Measurements from ENCODE around the gene APP.
A peak's percentile ranks its signal among the peaks of the same experiment; 100 is the strongest.

APP gene

DNA sequence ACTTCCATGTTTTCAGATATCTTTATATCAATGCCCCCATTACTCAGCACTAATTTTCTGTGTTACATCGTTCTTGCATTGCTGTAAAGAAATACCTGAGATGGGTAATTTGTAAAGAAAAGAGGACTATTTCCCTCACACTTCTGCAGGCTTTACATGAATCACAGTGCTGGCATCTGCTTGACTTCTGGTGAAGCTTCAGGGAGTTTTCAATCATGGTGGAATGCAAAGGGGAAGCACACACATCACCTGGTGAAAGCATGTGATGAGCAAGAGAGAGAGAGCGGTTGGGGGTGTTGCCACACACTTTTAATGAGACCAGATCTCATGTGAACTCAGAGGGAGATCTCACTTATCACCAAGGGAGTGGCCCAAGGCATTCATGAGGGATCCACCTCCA lies 14.9 kb upstream of the APP start:
- Histone ChIP-seq H3K9ac (no peak overlapping the region), H3K36me3 (no peaks in the 10 kb centered on the region), H3K27me3 (no peaks in the 10 kb centered on the region), H4K20me1 (no peaks in the 10 kb centered on the region), H3K27ac (no peak overlapping the region), H3K9me3 (no peaks in the 10 kb centered on the region), H3K4me2 (no peak overlapping the region), H3K4me3 (no peak overlapping the region), H3K4me1 (no peaks in the 10 kb centered on the region)
- no peak for TF ChIP-seq Cebpa-rat (IDR thresholded peaks at IDR 0.05)

DNA sequence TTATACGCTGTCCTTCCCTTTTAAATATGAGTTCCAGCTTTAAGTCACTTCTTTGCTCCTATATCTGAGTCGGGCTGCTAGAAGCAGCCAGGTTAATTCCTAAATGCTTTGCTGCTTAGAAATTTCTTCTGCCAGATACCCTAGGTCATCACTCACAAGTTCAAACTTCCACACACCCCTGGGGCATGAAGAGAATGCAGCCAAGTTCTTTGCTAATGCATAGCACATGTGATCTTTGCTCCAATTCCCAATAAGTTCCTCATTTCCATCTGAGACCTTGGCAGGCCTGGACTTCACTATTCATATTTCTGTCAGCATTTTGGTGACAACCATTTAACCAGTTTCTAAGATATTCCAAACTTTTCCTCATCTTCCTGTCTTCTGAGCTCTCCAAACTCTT lies 14.5 kb upstream of the APP start:
- TF ChIP-seq Cebpa-rat (IDR thresholded peaks at IDR 0.05), result no peak
- Histone ChIP-seq H3K9me3 (no peaks in the 10 kb centered on the region), H3K4me2 (no peak overlapping the region), H3K4me1 (no peaks in the 10 kb centered on the region), H3K4me3 (no peak overlapping the region), H3K9ac (no peak overlapping the region), H3K27me3 (no peaks in the 10 kb centered on the region), H4K20me1 (no peaks in the 10 kb centered on the region), H3K27ac (no peak overlapping the region), H3K36me3 (no peaks in the 10 kb centered on the region)

DNA sequence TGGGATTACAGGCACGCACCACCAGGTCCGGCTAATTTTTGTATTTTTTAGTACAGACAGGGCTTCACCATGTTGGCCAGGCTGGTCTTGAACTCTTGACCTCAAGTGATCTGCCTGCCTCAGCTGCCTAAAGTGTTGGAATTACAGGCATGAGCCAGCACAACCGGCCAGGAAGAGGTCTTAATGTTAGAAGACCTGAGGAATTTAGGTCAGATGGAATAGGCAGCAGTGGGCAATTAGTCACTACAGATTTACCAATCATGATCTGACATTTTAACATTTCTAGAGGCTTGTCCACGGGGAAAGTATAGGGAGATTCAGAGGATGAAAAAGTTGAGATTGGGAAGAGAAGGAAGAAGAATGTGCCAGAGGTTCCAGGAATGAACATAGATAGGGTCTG lies 8.9 kb upstream of the APP start:
- Histone ChIP-seq H3K27me3 (no peaks in the 10 kb centered on the region), H3K9ac (no peak overlapping the region), H3K27ac (no peak overlapping the region), H4K20me1 (no peaks in the 10 kb centered on the region), H3K4me1 (peaks cover 22% of the 10 kb centered on the region), H3K36me3 (no peaks in the 10 kb centered on the region), H3K4me3 (no peak overlapping the region), H3K9me3 (no peaks in the 10 kb centered on the region), H3K4me2 (no peak overlapping the region)
- no peak for TF ChIP-seq Cebpa-rat (IDR thresholded peaks at IDR 0.05)

DNA sequence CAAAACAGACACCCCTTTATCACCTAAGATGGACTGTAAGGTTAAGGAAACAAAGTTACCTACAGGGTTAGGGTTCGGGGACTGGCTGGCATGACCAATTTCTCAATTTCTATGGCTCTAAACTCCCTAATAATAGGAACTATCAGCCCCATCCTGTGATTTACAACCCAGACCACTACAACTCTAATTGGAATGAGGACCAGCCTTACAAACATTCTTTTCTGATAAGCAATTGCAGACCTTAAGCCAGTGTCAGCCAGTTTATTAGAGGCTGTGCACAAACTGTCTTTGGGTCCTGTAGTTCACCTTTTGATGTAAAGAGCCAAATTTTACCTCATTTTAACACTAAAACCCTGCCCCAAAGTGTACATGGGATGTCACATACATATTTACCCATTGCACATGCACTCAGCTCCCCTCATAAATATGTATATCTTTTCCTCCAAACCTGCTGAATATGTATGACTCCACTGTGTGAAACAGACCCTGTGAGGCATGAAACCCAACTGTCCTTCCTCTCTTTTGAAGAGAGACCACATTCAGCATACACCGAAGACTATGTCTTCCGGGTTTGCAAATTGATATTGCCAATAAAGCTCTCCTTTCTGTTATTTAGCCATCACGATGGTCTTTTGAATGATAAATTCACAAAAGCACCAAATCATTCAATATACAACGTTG lies 7.3 kb upstream of the APP start:
- no peaks in the 10 kb centered on the region for H3K9me3 ChIP-seq
- no peaks in the 10 kb centered on the region for H3K27me3 ChIP-seq
- no peak overlapping the region for H3K27ac ChIP-seq

DNA sequence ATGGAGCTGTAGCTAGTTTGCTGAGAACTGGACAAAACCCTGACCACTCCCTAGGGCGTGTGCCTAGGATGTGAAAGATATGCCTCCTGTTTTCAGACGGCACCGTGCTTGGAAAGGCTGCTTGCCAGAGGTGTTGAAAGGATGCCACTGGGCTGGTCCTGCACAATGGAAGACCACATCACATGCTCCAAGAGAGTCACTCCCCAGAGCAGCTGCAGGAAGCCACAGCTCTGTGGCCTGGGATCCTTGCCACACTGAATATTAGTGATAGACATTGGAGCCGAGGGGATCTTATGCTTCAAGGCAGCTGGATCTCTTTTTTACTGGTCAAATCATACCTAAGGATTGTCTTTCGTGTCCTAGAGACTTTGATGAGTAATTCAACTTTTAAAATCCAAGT lies 6.6 kb upstream of the APP start:
- no peak for TF ChIP-seq Cebpa-rat (IDR thresholded peaks at IDR 0.05)

More for the DNA sequence above, 7.3 kb upstream of the APP start:
- H4K20me1 ChIP-seq, result no peaks in the 10 kb centered on the region
- H3K4me1 ChIP-seq, result peaks cover 22% of the 10 kb centered on the region
- H3K36me3 ChIP-seq, result no peaks in the 10 kb centered on the region
- no peak for TF ChIP-seq Cebpa-rat (IDR thresholded peaks at IDR 0.05)
- no peak overlapping the region for H3K9ac ChIP-seq
- no peak overlapping the region for H3K4me3 ChIP-seq
- peak overlapping the region; percentile 47 for H3K4me2 ChIP-seq

DNA sequence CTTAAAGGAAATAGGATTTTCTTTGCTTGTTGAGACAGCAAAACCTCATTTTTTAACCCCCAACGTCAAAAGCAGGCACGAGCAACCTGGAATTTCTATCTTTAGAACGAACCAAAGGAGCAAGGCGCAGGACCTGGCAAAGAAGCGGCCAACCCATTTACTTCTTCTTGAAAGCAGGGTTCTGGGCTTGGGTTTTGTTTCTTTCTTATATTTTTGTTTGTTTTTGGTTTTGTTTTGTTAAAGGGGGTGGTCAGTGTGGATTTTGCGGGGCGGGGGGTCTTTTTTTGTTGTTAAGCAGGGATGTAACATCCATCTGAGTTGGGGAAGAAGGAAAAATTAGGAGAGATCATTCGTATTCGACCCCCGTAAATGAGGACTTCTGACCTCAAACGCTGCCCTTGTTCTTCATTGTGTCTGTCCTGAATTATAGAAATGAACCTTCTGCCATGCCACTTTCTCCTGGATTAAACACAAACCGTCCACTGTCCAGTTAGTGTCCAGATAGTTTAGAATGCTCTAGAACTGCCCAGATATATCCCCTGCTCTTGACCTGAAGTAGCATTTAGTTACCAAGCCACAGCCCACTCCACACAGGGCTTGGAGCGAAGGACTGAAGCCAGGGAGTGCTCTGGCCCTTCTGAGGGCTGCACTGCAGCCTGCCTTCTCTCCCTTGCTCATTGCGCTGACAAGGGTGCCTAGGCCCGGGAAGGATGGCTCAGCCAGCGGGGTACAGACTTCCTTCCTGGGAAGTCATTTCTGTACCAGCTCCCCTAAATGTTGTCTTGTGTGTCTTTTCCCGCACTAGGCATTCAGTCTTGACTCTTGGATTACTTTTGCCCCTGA lies 909 bp upstream of the APP start:
- H3K4me3 ChIP-seq, result peak overlapping the region; percentile 97
- H3K4me1 ChIP-seq, result peaks cover 27% of the 10 kb centered on the region
- H3K4me2 ChIP-seq, result peak overlapping the region; percentile 97
- H3K36me3 ChIP-seq, result no peaks in the 10 kb centered on the region
- H3K27me3 ChIP-seq, result no peaks in the 10 kb centered on the region
- H4K20me1 ChIP-seq, result peaks cover 25% of the 10 kb centered on the region
- no peaks in the 10 kb centered on the region for H3K9me3 ChIP-seq
- peak overlapping the region; percentile 96 for H3K9ac ChIP-seq
- TF ChIP-seq Cebpa-rat (IDR thresholded peaks at IDR 0.05), result no peak
- no peak overlapping the region for H3K27ac ChIP-seq

More for the DNA sequence above, 6.6 kb upstream of the APP start:
- Histone ChIP-seq H3K9me3 (no peaks in the 10 kb centered on the region), H3K36me3 (no peaks in the 10 kb centered on the region), H3K4me3 (no peak overlapping the region), H3K4me1 (peaks cover 22% of the 10 kb centered on the region), H3K27ac (no peak overlapping the region), H3K4me2 (peak overlapping the region; percentile 47), H4K20me1 (no peaks in the 10 kb centered on the region), H3K9ac (no peak overlapping the region), H3K27me3 (no peaks in the 10 kb centered on the region)

DNA sequence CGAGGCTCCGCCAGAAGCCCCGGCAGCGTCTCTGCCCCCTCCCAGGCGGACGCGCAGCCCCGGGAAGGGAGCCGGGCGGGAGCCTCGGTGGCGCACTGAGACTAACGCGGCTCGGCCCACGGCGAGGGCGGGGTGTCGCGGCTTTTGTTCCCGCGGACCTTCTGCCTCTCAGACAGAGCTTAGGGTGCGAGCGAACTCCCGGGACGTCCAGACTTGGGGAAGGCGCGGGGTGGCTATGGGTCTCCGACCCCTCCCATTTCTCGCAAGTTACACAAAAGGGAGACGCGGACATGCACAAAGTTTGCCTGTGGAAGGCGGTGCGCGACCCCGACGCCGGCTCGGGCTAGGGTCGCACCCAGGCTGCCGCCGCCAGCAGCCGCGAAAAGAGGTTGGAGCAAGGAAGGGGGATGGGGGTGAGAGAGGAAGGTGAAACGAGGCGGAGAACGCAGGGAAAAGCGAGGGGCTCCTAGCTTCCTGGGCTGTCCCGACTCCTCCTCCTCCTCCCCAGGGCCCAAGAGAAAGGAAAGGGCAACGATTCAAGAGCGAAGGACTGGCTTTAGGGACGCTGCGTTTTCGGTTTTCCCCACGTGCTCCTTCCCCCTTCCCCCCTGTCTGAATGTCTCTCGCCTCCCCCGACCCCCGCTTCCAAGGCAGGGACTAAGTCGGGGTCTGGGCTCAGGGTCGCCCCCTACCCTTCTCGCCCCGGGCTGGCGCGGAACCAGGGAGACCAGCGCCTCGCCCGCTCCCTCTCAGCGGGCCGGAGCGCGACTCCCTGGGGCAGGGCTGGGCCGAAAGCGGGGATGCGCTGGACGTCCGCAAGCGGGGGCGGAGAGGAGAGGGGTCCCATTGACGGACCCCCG lies 729 bp downstream of the APP start:
- Histone ChIP-seq H3K27me3 (no peaks in the 10 kb centered on the region), H3K4me3 (peak overlapping the region; percentile 97), H3K4me2 (peak overlapping the region; percentile 97), H3K36me3 (peaks cover 5% of the 10 kb centered on the region; the same call in 1 of the 2 replicates), H3K9me3 (no peaks in the 10 kb centered on the region), H3K27ac (peak overlapping the region; percentile 95), H3K9ac (peak overlapping the region; percentile 96), H3K4me1 (peaks cover 31% of the 10 kb centered on the region), H4K20me1 (peaks cover 42% of the 10 kb centered on the region)
- TF ChIP-seq Cebpa-rat (IDR thresholded peaks at IDR 0.05), result no peak

DNA sequence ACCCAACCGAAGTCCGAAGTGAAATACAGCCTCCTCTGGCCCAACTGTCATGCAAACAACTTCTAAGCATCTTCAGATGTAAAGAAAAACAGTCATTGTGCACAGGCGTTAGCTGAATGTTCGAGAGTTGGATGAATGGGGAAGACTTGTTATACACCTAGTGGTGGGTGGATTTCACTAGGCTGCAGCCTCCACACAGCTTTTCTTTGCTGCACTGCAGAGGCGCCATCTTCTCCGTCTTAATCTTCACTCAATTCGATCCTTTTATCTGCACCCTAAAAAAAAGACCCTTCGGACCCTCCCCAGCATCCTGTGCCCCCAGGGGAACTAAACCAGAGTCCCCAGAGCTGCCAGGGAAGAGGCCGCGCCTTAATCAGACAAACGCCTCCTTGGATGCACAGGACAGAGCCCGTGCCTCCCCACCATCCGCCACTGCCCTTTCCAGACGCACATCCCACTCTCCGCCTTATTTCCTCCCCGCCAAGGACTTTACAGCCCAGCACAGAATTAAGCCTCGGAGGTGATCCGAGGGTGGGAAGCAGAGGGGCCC lies 1.4 kb downstream of the APP start:
- H3K27me3 ChIP-seq, result no peaks in the 10 kb centered on the region
- H3K9ac ChIP-seq, result peak overlapping the region; percentile 96
- peak overlapping the region; percentile 95 for H3K27ac ChIP-seq
- peaks cover 5% of the 10 kb centered on the region; the same call in 1 of the 2 replicates for H3K36me3 ChIP-seq
- no peaks in the 10 kb centered on the region for H3K9me3 ChIP-seq
- TF ChIP-seq Cebpa-rat (IDR thresholded peaks at IDR 0.05), result no peak
- H4K20me1 ChIP-seq, result peaks cover 49% of the 10 kb centered on the region
- peak overlapping the region; percentile 97 for H3K4me3 ChIP-seq
- H3K4me1 ChIP-seq, result peaks cover 31% of the 10 kb centered on the region
- H3K4me2 ChIP-seq, result peak overlapping the region; percentile 97

DNA sequence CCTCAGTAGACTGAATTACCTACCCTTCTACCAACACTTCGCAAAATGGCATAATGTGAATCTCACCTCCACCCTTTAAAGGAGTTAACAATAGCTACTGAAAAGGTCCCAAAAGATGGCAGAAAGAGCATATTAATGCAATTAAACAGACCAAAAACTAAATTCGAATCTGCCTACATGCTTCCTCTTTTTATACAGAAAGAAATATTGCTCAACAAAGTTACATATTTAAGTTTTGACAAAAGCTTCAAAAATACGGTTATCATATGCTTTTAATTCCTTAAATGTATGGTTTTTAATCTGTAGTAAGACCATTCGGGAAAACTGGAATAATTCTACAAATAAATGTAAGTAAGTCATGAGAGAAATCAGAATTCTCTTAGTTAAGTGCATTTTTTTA lies 2.2 kb downstream of the APP start:
- peaks cover 56% of the 10 kb centered on the region for H4K20me1 ChIP-seq
- TF ChIP-seq Cebpa-rat (IDR thresholded peaks at IDR 0.05), result no peak
- peaks cover 31% of the 10 kb centered on the region for H3K4me1 ChIP-seq
- H3K27me3 ChIP-seq, result no peaks in the 10 kb centered on the region
- no peaks in the 10 kb centered on the region for H3K9me3 ChIP-seq
- peak overlapping the region; percentile 96; the same call in 1 of the 2 replicates for H3K9ac ChIP-seq
- H3K4me2 ChIP-seq, result peak overlapping the region; percentile 97
- peak overlapping the region; percentile 97 for H3K4me3 ChIP-seq
- no peak overlapping the region for H3K27ac ChIP-seq
- H3K36me3 ChIP-seq, result peaks cover 5% of the 10 kb centered on the region; the same call in 1 of the 2 replicates
